Subcutaneous adipose tissue (tissue), 4 donors: ENCODE data around the gene SEPTIN2. TPM values are rescaled to one million over a fixed set of nuclear protein-coding genes. Genes with fewer than 3 reads are reported as not detected.

ENCODE experiments used
- total RNA-seq, 4 donors: library from RNA; depleted of rRNA; stranded (reverse); fragments of >200 nt; gene quantifications; one replicate each; pipeline ENCODE4 v1.1.0, GENCODE V29; 2016
- TF ChIP-seq, protein P1 (sequence below): fragments of 450-650 bp; IDR thresholded peaks from one replicate; pipeline ENCODE4 v1.5.1; 2016; ENCODE audit warnings: low read depth, mild to moderate bottlenecking, control low read depth, antibody characterized with exemption, moderate library complexity

The SEPTIN2 gene
- total RNA-seq, 4 donors from 2014 or later = 299 to 428 (median 363) TPM

DNA sequence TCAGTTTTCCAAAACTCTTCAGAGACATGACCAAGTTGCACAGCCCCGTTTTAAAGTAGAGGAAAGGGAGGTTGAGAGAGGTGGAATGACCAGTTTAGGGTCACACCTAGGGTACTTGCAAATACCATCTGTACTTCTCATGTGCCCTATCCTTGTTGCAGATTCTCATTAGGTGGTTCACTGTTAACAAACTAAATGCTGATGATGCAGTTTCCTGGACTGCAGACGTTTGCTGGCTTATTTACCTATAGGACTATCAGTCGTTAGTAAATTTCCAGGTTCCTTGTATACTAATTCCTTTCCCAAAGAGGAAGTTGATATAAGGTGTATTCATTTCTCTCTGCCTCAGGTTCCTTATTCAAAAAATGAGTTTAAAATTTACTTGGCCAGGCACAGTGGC is 41.8 kb downstream of the SEPTIN2 start:
- TF ChIP-seq, protein P1, sequence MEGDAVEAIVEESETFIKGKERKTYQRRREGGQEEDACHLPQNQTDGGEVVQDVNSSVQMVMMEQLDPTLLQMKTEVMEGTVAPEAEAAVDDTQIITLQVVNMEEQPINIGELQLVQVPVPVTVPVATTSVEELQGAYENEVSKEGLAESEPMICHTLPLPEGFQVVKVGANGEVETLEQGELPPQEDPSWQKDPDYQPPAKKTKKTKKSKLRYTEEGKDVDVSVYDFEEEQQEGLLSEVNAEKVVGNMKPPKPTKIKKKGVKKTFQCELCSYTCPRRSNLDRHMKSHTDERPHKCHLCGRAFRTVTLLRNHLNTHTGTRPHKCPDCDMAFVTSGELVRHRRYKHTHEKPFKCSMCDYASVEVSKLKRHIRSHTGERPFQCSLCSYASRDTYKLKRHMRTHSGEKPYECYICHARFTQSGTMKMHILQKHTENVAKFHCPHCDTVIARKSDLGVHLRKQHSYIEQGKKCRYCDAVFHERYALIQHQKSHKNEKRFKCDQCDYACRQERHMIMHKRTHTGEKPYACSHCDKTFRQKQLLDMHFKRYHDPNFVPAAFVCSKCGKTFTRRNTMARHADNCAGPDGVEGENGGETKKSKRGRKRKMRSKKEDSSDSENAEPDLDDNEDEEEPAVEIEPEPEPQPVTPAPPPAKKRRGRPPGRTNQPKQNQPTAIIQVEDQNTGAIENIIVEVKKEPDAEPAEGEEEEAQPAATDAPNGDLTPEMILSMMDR = no peak

DNA sequence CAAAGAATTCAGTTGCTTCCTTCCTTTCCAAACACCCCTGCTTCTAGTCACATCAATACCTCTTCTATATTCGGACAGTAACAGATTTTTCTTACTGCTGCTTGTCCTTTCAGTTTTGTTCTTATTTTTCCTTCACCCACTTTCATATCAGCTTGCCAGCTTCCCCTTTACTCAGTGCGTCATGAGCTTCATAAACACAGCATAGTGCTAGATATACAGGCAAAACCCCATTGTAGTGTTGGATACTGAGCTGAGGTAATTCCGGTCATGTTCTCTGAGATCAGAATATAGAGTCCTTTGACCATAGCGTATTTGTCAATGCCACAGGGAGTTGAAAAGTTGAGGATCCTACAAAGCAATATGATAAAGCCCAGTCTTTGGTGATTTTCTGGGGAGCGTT is 42.7 kb downstream of the SEPTIN2 start:
- TF ChIP-seq, protein P1 = no peak

DNA sequence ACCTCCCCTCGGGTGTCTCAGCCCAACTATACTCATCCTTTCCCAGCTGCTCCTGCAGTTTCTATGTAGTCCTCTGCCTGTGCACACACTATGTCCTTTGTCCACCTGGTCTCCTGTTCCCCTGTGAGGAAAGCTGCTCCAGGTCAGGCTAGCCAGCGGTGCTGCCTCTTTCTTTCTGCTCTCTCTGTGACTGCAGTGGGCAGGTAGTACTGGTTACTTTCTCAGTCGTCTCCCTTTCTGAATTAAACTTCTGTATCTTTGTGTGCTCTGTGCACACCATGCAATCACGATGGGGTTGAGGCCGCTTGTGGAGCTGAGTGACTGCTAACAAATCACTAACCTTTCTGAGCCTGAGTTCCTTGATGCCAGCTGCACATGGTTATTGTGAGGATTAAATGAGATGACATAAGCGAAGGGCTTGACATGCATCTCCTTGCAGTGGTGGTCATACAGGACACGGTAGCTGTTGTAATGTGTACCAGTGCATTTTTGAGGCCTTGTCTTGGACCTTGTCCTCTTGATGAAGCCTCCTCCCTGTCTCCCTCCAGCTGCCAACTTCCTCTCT is 43.8 kb downstream of the SEPTIN2 start:
- TF ChIP-seq, protein P1 = no peak

DNA sequence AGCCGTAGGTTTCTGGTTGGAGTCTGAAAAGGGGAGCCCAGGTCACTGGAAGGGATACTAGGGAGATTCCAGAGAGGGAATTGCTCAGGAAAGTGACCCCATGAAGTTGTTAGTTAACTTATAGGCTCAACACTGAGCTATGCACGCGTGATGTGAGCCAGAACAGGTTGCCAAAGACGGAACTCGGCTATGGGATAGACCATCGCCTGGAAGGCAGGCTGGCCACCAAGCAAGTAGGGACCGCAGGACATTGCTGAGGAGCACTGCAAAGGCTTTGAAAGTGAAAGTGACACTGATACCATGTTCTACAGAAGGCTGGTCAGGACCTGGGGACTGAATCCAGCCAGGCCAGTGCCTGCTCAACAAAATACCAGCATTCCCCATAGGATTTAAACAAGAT is 47.7 kb downstream of the SEPTIN2 start:
- TF ChIP-seq, protein P1 = no peak

DNA sequence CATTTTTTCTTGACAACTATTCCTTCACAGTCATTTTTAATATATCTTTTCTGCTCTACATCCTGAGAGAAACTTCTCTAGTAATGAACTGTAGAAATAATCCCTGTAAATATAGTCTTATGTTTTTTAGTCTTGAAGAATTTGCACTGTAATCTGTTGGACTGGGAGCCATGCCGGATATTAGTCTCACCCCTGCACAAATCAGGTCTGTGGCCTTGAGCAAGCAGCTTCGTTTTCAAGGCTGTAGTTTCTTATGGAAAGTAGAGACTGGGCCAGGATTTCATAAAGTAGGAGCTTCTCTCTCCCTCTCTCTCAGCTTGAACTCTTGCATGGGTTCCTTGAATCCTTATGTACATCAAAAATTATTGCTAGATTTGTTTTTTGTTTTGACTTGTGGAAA is 49.1 kb downstream of the SEPTIN2 start:
- TF ChIP-seq, protein P1 = no peak

DNA sequence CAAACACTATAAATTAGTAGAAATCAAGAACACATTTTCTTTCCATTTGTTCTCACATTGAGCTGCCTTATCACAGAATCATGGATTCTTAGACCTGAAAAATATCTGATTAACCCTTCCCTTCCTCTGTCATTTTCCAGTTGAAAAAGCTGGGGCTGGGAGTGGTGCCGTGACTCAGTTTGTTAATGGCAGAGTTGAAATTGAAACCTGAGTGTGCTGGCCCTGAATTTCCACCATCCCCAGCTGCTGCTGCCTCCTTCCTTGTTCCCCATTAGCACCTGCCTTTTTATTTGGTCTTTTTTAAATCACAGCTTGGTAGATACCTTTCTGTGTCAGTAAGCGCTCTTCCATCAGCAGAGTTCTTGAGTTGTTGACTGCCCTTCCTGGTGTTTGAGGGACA is 51.0 kb downstream of the SEPTIN2 start:
- TF ChIP-seq, protein P1 = no peak

DNA sequence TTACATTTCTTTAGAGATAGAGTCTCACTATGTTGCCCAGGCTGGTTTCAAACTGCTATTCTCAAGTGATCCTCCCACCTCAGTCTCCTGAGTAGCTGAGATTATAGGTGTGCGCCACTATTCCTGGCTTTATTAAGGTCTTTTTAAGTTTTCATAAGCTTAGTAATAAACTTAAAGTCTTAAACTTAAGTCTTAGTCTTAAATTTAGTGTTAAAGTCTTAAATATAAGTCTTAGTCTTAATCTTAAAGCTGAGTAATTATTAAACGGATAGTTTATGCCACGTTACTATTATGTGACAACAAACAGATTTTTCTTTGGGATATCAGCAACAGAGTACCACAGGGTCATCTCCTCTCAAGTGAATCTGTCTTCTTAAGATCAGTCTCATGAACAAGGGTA is 52.9 kb downstream of the SEPTIN2 start:
- TF ChIP-seq, protein P1 = no peak
